Esophagus squamous epithelium (tissue), 4 donors: ENCODE data around the gene TBC1D8B.
"Not testable (repeated sequence)": the region's sequence is repeated elsewhere in the genome, so short reads cannot be mapped to it uniquely, and the experiment has no call there.

Experiments used
- POLR2A ChIP-seq, 4 donors: fragments of 450-650 bp; IDR thresholded peaks; one replicate each; pipeline ENCODE4 v1.6.1; 2017; ENCODE audit warnings: antibody characterized with exemption in 4 of 4, mild to moderate bottlenecking in 4 of 4, moderate library complexity in 3 of 4
- TF ChIP-seq, protein P1 (sequence below), 6 experiments: fragments of 450-650 bp in 4 of 6; fragments of 200-600 bp in 2 of 6; sonication (generic) in 2 of 6; IDR thresholded peaks; one replicate each; pipeline ENCODE4 v1.5.1; 2016 to 2019; ENCODE audit warnings: antibody characterized with exemption in 6 of 6, mild to moderate bottlenecking in 4 of 6, moderate library complexity in 4 of 6

DNA sequence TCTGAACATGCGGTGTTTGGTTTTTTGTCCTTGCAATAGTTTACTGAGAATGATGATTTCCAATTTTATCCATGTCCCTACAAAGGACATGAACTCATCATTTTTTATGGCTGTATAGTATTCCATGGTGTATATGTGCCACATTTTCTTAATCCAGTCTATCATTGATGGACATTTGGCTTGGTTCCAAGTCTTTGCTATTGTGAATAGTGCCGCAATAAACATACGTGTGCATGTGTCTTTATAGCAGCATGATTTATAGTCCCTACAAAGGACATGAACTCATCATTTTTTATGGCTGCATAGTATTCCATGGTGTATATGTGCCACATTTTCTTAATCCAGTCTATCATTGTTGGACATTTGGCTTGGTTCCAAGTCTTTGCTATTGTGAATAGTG, 11.6 kb downstream of the TBC1D8B start:
- not testable (repeated sequence) for TF ChIP-seq POLR2A (IDR thresholded peaks at IDR 0.05)
- TF ChIP-seq, protein P1, sequence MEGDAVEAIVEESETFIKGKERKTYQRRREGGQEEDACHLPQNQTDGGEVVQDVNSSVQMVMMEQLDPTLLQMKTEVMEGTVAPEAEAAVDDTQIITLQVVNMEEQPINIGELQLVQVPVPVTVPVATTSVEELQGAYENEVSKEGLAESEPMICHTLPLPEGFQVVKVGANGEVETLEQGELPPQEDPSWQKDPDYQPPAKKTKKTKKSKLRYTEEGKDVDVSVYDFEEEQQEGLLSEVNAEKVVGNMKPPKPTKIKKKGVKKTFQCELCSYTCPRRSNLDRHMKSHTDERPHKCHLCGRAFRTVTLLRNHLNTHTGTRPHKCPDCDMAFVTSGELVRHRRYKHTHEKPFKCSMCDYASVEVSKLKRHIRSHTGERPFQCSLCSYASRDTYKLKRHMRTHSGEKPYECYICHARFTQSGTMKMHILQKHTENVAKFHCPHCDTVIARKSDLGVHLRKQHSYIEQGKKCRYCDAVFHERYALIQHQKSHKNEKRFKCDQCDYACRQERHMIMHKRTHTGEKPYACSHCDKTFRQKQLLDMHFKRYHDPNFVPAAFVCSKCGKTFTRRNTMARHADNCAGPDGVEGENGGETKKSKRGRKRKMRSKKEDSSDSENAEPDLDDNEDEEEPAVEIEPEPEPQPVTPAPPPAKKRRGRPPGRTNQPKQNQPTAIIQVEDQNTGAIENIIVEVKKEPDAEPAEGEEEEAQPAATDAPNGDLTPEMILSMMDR (IDR thresholded peaks at IDR 0.05), result not testable (repeated sequence)
